Right ventricle myocardium superior (tissue), 1 donor: ENCODE measurements around the gene EN2. TPM values are rescaled to one million over a fixed set of nuclear protein-coding genes. Genes with fewer than 3 reads are reported as not detected.

ENCODE experiments used
- ATAC-seq: fragments of 200-7000 bp; cut with Tn5 transposase; one replicate; pipeline ENCODE4 v1.9.1; 2020; ENCODE audit warnings: mild to moderate bottlenecking; ENCODE audit not compliant: poor library complexity
- DNase-seq: peaks from one replicate; pipeline ENCODE4 v3.0.0-alpha.2; 2020
- intact Hi-C: fragments of 100-400 bp; cut with DNase I; formaldehyde crosslinking; loops from one replicate; pipeline ENCODE4 v1.11.2; 2022
- long read RNA-seq: library from polyadenylated mRNA; unstranded; transcript quantifications from one replicate; pipeline ENCODE4 v2.0.0, GENCODE V29; 2021
- total RNA-seq: library from RNA; stranded (reverse); fragmentation: NEBNext Ultra II Directional; extraction: Animal tissue kit (Norgen Biotek cat#: 25700); gene quantifications from one replicate; pipeline ENCODE4 v1.2.1, GENCODE V29; 2021
- donor health status: DM: no; HTN: yes; CAD: no; lungs with severe emphysema.

Gene EN2
- total RNA-seq, result 0.11 TPM
- long read RNA-seq, result 0 reads

DNA sequence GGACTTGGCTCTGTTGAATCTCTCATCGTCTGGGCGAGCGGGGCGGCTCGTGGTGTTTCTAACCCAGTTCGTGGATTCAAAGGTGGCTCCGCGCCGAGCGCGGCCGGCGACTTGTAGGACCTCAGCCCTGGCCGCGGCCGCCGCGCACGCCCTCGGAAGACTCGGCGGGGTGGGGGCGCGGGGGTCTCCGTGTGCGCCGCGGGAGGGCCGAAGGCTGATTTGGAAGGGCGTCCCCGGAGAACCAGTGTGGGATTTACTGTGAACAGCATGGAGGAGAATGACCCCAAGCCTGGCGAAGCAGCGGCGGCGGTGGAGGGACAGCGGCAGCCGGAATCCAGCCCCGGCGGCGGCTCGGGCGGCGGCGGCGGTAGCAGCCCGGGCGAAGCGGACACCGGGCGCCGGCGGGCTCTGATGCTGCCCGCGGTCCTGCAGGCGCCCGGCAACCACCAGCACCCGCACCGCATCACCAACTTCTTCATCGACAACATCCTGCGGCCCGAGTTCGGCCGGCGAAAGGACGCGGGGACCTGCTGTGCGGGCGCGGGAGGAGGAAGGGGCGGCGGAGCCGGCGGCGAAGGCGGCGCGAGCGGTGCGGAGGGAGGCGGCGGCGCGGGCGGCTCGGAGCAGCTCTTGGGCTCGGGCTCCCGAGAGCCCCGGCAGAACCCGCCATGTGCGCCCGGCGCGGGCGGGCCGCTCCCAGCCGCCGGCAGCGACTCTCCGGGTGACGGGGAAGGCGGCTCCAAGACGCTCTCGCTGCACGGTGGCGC is at the start of gene EN2:
Gene EN2, plus strand, starts transcription at position 19 of the 767 bp plus-strand sequence. Its CDS starts 249 bp downstream, at position 268.
- DNase-seq (no peak), ATAC-seq (no peak)
- intact Hi-C loops, result no loop called here

DNA sequence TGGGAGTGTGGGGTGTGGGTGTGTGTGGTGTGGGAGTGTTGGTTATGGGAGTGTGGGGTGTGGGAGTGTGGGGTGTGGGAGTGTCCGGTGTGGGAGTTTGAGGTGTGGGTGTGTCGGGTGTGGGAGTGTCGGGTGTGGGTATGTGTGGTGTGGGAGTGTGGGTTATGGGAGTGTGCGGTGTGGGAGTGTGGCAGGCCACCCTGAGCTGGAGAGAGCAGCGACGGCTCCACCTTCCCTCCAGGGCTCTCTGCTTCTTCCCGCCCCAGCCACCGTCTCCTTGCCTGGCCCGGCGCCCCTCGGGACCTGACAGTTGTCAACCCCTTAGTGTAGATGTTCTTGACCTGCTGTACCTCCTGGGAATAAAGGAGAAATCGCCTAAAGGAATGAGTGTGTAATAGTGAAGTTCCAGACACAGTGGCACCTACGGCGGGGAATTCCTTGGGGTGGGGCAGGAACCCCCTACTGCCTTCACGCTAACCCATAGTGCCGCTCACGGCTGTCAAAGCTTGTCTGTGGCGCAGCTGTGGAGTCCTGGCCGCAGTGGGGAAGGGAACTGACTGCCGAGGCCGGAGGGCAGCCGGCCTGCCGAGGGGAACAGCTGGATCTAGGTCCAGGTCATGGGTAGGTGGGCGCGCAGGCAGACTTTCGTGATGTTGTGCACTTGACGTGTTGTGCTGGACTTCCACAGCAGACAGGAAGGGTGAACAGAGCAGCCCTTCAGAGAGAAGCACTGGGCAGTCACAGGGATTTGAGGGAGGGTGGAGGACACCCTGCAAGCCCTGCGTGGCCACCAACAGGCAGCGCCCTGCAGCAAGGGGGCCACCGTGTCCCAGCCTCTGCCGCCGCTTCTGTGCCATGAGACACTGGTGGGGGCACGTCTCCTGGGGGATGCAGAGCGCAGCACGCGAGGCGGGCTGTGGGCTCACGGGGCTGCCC is 49.0 kb upstream of the EN2 start:
- intact Hi-C loops, result no loop called here
- no peak for ATAC-seq
- DNase-seq, result peak; percentile 22

DNA sequence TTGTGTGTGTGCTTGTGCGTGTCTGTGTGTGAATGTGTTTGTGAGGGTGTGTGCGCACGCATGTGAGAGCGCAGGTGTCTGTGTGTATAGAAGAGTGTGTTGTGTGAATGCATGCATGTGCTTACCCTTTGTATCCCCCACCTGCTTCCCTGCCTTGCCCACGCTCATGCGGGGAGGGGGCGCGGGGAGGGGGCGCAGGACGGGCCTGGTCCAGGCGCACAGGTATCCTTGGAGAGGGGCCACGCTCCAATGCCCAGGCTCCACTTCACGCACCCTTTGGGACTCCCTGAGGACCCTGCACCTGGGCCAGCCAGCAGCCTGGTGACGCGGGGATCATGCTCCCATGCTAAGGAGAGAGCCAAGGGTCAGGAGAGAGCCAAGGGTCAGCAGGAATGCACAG is 47.9 kb upstream of the EN2 start:
- no peak for ATAC-seq
- intact Hi-C loops, result no loop called here
- peak; percentile 16 for DNase-seq

DNA sequence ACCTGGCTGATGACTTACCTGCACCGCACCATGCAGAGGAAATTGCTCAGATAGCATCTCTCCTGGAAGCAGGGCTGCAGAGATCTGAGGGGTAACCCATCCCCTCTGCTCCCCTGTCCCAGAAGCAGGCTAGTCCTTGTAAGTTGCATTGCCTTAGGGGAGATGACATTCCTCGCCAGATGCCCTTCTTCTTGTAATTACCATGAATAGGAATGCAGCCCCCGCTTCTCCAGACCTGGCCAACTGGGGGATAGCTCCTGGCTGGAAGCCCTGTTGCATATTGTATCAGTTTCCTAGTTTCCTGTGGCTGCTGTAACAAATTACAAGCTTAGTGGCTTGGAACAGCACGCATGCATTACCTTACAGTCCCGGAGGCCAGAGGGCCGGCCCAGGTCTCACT is 47.5 kb upstream of the EN2 start:
- intact Hi-C loops, result no loop called here
- DNase-seq (no peak), ATAC-seq (no peak)

DNA sequence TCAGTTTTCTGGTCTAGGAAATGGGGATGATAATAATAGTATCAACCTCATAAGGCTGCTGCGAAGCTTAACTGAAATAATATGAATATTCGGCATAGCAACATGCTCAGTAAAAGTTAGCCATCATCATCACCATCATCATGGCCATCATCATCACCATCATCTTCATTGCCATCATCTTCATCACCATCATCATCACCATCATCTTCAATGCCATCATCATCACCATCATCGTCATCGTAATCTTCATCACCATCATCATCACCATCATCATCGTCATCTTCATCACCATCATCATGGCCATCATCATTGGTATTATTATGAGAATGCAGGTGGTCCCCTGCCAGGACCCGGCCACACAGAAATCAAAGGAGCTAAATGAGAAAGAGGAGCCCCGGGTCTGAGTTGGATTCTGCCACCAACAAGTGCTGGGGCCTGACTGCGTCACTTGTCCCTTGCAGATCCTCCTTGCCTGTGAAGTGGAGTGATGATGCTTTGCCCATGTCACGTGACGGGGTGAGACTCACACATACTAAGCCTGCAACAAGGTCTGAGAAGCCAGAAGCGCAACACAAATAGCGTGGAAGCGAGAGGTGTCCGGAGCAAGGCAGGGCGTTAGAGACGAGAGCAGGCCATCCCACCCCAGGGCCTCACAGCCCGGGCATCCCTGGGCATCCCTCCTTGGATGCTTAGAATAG is 46.1 kb upstream of the EN2 start:
- intact Hi-C loops, result no loop called here
- ATAC-seq (no peak), DNase-seq (no peak)

DNA sequence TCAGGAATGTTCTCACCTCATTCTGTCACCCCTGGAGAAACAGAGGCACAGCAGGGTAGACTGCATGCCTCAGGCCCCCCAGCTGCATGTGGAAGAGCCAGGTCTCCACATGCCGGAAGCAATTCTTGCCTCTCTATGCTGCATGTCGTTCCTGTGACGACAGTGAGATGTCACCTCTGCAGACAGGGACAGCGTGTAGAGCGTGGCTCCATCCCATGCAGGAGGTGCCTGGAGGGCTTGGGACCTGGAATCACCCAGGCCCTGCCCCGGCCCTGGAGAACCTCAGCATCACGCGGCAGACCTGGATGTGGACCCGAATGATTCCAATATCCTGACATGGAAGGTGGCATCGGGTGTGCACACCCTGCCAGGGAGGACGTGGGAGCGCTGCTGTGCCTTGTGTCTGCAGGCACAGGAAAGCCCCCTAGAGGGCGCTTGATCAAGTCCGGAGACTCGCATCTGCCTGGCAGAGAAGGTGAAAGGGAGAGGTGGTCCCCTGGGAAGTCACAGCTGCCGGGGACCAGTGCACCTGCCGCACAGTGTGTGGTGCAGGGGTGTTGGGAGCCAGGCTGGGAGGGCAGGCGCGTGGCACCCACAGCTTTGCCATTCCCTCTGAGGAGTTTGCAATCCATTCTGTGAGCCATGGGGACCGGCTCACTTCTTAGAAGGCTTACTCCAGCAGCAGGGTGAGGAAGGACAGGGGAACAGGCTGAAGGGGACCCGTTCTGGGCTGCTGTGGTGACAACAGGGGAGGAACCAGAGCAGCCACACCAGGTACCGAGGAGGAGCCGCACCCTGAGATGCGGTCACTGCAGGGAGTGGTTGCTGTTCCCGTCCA is 45.3 kb upstream of the EN2 start:
- intact Hi-C loops, result no loop called here
- peak; percentile 52 for ATAC-seq
- DNase-seq, result peak; percentile 5

DNA sequence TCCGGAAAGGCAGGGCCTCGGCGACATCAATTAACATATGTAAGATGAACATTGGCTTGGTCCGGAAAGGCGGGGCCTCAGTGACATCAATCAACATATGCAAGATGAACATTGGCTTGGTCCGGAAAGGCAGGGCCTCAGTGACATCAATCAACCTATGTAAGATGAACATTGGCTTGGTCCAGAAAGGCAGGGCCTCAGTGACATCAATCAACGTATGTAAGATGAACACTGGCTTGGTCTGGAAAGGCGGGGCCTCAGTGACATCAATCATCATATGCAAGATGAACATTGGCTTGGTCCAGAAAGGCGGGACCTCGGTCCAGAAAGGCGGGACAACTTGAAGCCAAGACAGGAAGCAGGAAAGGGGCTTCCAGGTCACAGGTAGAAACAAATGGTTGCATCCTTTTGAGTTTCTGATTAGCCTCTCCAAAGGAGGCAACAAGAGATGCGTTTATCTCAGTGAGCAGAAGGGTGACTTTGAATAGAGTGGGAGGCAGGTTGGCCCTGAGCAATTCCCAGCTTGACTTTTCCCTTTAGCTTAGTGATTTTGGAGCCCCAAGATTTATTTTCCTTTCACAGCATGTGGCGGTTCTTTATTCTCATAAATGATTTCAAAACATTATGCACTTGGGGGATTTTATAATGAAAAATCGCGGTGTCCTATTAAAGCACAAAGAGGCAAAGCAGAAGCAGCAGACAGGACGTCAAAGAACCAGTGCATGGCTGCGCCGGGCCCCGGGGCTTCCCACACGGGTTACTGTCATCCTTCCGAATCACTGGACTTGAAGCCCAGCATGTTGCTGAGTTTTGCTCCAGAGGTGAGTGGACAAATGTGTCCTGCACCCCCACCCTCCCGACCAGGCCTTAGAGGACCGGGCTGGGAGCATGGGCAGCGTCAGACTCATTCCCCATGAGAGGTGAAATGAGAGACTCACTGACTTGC is 43.1 kb upstream of the EN2 start:
- intact Hi-C loops, result no loop called here
- DNase-seq, result no peak
- ATAC-seq, result no peak

DNA sequence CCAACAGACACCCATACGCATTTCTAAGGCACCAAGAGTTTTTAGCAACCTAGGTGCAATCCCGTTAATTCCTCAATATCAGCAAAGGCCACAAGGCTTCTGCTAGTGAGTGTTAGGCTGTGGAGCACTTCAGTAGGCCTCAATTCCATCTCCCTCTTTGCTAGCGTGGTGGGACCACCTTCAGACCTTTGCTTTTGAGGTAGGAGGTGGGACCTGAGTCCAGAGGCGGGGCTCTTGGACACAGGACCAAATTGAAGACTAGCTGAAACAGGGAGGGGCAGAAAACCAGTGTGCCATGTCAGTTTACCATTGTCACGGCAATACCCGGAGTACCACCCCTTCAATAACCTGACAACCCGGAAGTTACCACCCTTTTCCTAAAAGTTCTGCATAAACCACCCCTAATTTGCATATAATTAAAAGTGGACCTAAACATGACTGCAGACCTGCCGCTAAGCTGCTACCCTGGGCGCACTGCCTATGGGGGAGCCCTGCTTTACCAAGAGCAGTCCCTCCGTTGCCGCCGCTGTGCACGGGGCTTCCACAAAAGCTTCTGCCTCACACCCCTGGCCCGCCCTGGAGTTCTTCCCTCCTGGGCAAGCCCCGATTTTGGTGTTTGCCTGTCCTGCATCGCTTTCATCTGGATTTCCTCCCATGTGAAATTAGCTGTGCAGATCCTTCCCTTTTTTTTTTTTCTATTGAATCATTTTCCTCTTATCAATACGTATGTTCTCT is 41.1 kb upstream of the EN2 start:
- DNase-seq (no peak), ATAC-seq (no peak)
- intact Hi-C loops, result no loop called here

DNA sequence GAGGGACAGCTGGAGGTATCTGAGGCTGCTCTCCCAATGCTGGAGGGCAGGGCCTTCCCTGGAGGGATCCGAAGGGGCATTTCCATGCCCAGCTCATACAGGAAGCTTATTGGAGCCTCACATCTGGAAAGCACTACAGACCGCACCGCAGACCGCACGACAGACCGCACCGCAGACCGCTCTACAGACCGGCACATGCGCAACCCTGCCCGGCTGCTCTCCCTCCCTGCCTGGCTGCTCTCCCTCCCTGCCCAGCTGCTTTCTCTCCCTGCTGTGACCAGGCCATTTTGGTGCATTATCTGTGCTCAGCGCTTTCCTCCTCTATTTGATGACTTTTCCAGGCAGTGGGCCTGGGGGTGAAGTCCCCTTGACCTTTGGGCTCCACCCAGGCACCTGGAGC is 39.6 kb upstream of the EN2 start:
- ATAC-seq, result no peak
- intact Hi-C loops, result no loop called here
- no peak for DNase-seq

DNA sequence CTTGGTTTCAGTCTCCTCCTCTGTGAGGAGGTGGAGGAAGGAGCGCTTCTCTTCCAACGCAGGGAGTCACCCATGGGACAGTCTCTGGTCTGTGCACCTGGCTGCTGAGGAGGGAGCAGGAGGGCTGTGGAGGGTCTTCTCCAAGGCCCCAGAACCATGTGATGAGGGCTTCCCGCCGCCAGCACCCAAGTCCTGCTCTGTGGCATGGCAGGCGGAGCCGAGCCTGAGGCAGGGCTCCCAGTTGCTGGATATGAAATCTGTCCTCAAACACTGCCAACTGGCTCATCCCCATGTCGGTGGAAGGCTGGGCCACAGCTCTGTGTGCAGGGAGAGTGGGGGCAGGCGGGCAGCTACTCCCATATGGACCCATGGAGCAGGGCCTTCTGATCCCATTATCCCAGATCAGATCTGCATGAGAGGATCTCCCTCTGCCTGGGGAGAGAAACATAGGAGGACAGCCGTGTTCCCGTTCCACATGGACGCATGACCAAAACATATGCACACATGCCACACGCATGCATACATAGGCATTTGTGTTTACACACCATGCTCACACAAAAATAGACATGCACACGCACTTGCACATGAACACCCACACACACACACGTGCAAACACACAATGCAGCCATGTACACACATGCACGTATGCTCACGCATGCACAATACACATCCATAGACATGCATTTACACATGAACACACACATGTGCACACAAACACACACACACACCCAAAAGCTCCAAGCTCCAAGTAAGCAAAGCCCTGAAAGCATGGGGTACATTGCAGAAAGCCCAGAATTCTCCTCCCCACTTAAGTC is 38.8 kb upstream of the EN2 start:
- intact Hi-C loops, result no loop called here
- peak; percentile 8 for DNase-seq
- ATAC-seq, result no peak

DNA sequence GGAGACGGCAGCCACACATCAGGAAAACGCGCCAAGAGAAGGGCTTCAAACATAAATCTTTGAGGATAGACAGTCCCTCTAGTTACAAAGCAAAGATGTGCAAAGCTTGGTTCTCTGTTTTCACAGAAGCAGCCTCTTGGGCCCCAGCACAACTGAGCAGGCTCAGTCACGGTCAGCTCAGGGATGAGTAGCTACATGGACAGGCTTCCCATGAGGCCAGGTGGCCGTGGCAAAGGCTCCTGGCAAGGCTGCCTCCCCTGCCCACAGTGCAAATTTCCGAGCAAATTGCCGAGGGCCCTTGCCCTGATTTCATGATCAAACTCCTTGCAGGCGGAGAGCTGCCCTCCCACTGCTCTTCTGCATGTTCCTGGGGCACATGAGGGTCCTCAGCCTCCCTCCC is 37.8 kb upstream of the EN2 start:
- intact Hi-C loops, result no loop called here
- DNase-seq, result peak; percentile 13
- no peak for ATAC-seq

DNA sequence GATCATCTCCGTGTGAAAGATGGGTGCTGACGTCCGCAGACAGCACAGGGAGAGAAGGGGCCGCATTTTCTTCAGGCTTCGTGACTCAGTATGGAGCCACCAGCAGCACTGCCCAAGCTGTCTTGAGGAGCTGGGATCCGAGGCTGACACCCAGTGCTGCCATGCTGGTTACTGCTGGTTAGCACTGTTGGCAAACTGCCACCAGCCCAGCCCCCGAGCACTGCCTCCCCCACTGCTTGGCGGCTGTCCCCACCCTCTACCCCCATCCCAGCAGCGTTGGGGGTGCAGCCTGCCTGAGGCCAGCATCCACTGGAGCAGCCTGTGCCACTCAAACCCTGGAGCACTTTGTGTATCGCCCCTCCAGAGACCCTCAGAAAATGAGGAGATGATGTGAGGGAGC is 35.8 kb upstream of the EN2 start:
- DNase-seq (peak; percentile 26), ATAC-seq (no peak)
- intact Hi-C loops, result no loop called here

DNA sequence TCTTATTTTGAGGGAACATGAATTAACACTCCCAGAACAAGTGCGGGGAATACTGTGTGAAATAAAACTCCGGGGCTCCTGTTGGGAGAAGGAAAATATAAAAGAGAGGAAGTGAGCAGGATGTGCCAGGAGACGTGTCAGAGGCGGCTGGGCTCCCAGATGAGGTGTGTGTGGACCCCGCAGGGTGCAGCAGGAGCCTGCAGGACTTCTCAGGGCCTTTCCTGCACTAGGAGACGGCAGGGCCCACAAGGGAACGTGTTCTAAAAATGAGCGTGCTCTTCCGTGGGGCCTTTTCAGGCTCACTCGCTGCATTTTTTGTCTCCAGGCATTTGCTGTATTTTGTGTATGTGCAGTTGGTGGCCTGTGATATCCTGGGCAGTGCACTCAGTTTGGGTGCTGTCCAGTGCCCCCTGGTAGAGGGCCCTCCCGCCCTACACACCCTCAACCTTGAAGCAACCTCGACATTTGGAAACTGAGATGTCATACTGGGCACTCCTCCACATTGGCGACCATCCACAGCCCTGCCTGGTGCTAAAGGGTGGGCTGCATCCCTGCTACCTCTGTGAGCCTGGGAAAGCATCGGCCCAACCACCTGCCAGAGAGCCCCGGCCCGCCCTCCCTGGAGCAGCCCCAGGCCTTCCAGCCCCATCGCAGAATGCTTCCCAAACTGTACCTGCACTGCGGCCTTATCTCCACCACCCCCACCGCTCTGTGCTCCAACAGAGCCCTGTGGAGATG is 35.2 kb upstream of the EN2 start:
- DNase-seq, result peak; percentile 13
- ATAC-seq, result no peak
- intact Hi-C loops, result no loop called here

DNA sequence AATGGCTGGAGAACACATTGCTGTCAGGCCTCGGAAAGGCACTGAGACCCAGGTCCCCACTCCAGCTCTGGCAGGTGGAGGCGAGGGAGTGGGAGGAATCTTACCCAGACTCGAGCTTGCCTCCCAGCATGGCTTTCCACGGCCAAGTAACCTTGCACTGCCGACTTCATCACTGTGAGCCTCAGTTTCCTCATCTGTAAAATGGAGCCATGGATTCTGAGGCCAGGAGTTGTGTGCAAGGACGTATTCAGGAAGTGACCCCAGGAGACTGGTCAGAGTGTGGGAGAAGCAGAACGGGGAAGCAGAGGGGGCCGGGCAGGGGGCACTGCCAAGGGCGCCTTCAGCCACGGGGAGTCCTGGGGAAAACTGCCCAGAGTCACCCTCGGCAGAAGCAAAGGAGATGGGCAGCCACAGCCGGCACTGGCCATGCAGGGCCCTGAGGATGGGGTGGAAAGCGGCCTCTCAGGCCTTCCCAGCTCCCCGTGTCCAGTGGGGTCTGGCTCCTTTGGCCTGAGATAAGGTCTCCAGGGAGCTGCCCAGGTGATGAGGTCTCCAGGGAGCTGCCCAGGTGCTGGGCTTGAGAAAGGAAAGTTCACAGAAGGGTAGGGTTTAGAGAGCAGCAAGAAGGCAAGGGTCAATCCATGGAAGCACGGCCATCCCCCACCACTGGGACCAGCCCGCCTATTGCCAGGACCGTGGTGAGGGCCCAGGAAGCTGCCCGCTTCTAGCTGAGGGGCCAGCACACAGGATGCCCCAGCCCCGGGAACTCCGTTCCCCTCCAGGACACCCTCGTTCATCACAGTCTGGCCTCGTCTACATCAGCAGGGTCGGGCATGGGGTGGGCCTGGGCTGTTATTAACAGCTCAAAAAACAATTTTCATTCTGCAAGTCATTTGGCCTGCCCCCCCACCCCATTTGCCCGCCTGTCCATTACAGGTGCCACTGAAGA is 34.3 kb upstream of the EN2 start:
- ATAC-seq (no peak), DNase-seq (peak; percentile 27)

More for the DNA sequence above, 34.3 kb upstream of the EN2 start:
- intact Hi-C loops, result no loop called here
